SKM-1 treated with dmso at 0.1 percent for 144 hours (cell line): ENCODE results near the gene SPECC1L.

Experiments
- DNase-seq: peaks from one replicate; lab custom pipeline; 2025; ENCODE audit not compliant: unreplicated experiment; lab: John Stamatoyannopoulos, UW

Gene SPECC1L

DNA sequence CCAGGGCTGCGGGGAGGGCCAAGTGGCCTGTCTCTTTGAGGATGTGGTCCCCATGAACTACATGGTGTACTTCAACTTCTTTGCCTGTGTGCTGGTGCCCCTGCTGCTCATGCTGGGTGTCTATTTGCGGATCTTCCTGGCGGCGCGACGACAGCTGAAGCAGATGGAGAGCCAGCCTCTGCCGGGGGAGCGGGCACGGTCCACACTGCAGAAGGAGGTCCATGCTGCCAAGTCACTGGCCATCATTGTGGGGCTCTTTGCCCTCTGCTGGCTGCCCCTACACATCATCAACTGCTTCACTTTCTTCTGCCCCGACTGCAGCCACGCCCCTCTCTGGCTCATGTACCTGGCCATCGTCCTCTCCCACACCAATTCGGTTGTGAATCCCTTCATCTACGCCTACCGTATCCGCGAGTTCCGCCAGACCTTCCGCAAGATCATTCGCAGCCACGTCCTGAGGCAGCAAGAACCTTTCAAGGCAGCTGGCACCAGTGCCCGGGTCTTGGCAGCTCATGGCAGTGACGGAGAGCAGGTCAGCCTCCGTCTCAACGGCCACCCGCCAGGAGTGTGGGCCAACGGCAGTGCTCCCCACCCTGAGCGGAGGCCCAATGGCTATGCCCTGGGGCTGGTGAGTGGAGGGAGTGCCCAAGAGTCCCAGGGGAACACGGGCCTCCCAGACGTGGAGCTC lies 170.2 kb downstream of the SPECC1L start:
- DNase-seq = no peak

DNA sequence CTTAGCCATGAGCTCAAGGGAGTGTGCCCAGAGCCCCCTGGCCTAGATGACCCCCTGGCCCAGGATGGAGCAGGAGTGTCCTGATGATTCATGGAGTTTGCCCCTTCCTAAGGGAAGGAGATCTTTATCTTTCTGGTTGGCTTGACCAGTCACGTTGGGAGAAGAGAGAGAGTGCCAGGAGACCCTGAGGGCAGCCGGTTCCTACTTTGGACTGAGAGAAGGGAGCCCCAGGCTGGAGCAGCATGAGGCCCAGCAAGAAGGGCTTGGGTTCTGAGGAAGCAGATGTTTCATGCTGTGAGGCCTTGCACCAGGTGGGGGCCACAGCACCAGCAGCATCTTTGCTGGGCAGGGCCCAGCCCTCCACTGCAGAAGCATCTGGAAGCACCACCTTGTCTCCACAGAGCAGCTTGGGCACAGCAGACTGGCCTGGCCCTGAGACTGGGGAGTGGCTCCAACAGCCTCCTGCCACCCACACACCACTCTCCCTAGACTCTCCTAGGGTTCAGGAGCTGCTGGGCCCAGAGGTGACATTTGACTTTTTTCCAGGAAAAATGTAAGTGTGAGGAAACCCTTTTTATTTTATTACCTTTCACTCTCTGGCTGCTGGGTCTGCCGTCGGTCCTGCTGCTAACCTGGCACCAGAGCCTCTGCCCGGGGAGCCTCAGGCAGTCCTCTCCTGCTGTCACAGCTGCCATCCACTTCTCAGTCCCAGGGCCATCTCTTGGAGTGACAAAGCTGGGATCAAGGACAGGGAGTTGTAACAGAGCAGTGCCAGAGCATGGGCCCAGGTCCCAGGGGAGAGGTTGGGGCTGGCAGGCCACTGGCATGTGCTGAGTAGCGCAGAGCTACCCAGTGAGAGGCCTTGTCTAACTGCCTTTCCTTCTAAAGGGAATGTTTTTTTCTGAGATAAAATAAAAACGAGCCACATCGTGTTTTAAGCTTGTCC lies 171.0 kb downstream of the SPECC1L start:
- no peak for DNase-seq

DNA sequence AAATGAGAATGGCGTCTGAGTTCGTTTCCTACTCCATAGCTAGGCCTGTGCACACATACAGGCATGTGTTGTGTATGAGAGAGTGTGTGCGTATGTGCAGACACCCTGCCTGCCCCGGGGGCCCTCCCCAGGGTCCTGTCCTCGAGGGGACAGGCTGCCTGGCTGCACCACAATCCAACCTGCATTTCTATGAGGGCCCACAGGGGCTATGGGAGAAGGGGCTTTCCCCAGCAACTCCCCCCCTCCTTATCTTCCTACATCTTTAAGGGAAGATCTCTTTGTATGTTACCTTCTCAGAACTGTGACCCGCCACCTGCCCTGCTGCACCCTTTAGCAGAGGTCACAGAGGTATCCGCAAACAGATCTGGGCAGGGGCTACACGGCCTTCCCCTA lies 171.7 kb downstream of the SPECC1L start:
- no peak for DNase-seq

DNA sequence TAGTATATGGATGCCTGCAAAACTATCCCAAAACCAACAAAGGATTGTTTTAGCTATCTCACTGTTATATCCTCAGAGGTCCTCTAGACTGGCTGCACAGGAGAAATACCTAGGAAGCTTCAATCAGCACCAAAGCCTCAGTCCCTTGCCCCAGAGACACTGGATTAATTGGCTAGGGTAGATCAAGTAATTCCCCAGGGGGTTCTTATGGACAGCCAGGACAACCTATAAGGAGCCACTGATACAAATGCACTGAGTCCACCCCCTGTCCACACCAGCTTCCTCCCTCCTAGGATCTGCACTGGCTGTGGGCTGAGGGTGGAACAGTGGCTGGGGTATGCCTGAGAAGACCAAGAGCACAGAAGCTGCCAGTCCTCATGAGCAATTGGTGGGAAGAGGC lies 173.0 kb downstream of the SPECC1L start:
- no peak for DNase-seq

DNA sequence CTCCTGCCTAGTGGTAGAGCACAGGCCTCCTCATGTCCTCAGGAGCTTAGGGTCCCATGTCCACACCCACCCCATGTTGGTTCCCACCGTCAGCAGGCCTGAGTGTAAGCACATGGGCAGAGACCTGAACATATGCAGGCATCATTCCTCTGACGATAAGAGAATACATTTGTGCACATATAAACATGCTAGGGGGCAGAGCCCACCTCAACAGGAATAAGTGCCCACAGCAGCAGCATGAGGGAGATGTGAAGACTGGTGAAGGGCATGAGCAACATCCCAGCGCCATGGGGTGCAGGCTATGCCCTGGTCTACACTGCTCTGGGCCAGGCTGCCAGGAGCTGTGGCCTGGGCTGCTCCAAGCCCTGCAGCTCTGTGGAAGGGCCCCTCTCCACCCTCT lies 173.6 kb downstream of the SPECC1L start:
- no peak for DNase-seq

DNA sequence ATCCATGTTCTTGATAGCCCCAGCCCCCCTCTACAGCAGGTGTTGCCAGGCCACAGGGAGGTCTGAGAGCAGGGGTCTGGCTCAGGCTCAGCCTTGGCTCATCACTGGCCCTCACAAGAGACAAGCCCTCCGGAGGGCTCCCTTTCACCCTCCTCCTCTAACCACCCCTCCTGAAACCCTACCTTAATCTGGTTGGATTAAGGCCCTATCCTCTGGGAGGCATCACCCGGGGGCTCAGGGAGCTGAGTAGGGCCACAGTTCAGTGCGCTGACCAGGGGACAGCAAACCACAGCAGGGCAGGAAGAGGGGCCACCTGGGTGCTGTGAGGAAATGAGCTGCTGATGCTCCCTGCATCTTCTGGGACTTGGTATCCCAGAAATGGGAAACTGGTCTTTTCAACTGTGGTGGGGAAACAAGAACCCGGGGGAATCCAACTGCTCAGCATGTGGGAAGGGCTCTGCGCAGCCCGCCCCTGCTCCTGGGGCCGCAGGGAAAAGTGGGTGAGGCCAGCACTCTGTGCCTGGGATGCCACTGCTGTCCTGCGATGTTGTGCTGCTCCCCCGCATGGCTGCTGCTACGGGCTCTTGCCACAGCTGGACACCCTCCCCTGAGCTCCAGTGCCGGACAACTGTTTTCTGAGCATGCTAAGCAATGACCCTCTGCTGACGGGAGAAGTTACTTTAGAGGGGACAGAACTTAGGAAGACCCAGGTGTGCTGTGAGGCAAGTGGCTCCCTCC lies 174.3 kb downstream of the SPECC1L start:
- DNase-seq = no peak

DNA sequence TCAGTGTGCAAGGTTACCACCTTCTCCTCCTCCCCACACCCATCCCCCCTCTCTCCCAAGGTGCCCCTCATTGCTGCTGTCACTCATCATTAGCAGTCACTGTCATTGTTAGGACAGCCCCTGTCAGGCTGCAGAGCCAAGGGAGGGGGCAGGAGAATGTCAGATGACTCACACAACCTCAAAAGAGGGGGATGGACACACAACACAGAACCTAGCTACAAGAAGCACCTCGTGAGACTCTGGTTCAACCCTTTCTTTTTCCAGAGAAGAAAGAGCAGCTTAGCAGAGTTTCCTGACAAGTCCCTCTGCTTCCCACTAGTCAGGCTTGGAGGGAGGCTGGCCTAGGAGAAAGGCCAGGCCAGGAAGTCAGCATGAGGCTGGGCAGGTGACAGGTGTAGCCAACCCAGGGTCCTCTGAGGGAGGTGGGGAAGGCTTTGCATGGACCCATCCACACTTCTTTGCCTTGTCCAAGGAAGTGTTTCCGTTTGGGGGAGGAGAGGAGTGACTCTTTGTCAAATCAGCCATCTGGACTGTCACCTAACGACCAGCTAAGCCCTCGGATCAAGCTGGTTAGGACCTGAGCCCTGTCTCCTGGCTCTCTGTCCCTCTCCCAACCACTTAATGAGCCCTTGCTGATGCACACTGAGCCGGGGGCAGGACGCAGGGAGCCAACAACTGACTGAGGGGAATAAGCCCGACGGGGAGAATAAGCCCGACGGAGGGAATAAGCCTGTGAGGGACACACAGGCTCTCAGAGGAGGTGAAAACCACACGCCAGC lies 175.0 kb downstream of the SPECC1L start:
- no peak for DNase-seq

DNA sequence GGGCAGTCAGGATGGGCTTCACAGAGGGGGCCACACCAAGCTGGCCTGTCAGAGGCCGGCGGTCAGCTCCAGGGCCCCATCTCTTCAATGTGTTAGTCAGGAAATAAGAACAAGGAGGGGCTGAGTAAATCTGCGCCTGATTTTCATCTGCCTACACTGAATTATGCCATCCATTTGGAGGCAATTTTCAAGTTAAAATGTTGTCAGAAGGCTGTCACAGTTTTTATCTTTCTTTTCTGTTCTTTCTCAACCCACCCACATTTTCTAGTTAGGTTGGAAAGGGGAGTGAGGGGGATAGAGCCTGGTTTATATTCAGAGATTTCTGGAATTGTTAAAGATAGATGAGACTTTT lies 175.6 kb downstream of the SPECC1L start:
- no peak for DNase-seq

DNA sequence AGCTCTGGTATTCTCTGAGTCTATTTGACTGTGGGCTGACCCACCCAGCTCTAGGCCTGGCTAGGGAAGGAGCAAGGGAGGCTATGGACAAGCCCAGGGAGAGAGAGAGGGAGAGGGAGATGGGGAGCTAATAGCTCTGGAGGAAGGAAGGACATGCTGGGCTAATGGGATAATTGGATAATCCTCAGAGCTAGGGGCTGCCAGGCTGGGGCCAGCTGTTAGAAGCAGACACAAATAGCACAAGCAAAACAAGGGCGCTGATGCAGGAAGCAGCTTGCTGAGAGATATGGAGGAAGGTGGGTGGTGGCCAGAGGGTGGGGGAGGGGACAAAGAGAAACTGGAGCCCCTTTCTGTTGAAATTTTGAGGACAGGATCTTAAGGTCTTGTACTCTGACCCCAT lies 180.0 kb downstream of the SPECC1L start:
- DNase-seq = no peak

DNA sequence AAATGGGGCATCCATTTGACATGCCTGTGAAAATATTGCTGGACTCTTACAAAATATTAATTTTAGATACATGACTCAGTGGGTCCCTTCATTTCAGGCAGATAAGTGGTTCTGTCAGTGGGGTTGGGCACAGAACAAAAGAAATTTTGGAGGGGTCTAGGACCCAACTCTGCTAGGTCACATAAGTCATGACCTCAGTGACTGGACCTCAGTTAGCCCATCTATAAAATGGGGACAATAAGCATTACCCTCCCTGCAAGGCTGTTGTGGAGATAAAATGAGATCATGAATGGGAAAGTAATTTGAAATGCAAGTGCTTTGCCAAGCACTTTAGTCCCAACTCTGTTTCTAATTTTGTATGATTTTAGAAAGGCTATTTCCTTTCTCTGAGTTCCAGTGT lies 180.5 kb downstream of the SPECC1L start:
- DNase-seq = no peak

DNA sequence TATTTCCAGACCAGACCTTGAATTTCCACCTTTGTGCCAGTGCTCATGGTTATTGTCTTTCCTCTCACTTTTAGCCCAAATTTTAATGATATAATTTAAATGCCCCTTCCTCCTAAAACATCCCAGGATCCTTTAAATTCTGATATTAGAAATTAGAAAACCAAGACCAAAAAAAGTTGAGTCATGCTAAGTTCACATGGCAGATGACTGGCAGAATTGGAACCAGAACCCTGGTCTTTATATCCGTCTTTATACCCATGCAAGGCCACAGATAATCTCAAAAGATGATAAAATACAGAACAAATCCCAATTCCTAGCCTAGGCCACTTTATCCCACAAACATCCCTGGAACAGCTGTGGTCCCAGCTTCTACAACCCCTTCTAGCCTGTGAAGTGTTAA lies 183.2 kb downstream of the SPECC1L start:
- no peak for DNase-seq

DNA sequence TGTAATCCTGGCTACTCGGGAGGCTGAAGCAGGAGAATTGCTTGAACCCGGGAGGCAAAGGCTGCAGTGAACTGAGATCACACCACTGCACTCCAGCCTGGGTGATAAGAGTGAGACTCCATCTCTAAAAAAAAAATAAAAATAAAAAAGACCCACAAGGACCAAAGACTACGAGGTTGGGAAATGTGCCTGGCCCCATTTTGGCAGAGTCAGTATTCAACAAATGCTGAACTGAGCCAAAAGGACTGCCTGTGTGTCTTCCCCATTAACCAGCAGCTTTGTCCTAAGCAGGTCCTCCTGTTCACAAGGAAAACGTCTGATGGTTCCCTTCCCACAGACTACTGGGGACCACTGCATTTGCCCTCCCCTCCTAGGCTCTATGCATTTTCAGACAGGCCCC lies 184.4 kb downstream of the SPECC1L start:
- DNase-seq = no peak

DNA sequence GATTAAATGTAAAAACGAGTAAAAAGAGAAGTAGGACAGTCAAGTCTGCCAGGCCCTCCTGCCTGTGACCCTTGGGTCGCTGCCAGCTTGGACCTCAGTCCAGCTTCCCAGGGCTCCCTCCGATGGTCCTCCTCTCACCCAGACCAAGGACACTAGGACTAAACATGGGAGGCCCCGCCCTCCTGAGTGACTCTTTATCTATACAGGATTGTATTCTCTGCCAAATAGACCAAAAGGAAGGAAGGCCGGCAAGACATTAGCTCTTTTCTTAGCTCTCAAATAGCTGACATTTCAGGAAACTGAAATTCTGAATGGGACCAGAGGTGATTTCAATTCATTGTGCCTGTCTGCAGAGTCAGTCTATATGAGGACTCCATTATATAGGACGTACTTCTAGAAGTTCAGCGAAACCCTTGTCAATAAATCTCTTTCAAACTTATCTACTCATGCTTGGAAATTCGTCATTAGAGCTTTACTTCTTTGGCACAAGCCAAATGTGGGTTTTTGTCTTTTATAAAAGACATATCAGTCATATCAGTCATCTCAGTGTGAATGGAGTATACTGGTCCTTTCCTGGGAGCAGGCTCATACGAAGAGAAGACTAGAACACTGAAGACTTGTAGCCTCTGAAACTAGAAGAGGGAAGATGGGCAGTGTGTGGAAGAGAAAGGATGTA lies 185.3 kb downstream of the SPECC1L start:
- DNase-seq = no peak

DNA sequence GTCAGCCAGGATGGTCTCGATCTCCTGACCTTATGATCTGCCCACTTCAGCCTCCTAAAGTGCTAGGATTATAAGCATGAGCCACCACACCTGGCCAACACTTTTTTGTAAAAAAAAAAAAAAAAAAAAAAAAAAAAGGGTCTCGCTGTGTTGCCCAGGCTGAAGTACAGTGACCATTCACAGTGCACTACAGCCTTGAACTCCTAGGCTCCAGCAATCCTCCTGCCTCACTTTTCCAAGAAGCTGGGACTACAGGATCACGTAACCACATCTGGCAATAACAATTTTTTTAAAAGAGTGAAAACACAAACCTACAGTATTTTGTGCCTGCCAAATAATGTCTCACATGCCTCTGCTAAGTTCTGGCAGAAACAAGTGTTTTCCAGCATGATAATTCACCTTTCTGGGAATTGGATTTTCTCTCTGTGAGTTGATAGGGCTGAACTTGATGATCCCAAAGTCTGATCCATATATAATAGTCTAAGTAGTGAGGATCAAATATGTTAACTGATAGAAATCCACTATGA lies 187.3 kb downstream of the SPECC1L start:
- no peak for DNase-seq

DNA sequence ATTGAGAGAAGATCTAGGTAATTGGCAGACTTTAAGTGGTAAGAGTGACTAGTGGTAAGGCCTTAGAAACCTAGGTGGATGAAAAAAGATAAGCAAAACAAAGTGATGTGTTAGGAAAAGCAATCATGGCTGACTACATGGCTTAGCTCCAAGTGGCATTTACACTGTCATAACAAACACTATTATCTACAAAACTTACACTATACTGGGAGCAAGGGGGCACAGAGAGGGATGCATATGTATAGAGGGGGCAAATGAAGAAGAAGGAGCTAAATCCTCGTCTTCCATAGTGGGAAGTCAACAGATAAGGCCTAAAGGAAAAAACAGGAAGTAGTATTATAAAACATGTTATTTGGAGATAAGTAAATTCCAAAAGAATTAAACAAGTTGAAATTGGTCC lies 189.3 kb downstream of the SPECC1L start:
- no peak for DNase-seq

DNA sequence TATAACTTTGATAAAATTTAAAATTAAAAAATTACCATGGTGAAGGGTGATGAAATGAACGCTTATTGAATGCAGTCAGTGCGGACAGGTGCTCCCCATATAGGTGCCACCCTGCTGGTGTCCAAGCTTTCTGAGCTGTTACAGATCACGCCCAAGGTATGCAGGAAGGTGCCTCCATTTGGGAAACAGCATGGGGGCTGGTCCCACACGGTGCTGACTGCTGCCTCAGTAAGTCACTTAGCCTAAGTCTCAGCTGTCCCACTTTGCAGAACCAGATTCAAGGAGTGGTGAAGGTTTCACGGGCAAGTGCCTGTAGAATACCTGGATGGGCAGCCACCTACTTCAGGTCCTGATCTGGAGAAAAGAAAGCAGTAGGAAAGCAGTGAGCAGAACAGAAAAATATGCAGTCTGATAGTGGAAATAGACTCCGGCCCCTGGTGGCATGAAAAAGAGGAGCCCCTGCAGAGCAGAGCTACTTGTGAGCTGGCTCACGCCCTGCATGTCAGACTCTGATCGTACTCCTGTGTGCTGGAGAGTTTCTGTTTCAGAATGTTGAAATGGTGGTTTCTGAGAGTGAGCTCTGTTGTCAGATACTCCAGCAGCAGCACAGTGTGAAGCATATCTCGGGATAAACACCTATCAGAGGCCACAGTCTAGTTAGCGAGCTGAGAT lies 189.9 kb downstream of the SPECC1L start:
- DNase-seq = no peak

DNA sequence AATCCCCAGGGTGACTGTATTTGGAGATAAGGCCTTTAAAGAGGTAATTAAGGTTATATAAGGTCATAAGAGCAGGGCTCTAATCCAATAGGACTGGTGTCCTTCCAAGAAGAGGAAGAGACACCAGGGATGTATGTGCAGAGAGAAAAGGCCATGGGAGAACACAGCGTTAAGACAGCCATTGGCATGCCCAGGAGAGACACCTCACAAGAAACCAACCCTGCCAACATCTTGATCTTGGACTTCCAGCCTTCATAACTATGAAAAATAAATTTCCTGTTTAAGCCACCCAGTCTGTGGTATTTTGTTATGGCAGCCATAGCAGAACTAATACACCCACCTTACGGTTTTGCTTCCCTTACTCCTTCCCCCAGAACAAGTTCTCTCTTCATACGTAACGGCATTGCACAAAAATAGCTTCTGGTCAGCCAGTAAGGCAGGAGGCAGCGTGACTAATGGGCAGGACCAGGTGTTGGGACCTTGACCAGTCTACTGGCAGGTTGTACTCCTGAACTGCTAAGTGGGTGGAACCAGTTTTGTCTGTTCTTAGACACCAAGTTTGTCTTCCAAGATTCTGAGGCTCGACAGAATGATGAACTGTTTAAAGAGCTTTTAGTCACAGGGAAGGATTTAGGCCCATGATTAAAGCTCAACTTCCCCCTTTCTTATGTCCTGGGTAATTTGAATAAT lies 192.6 kb downstream of the SPECC1L start:
- no peak for DNase-seq

DNA sequence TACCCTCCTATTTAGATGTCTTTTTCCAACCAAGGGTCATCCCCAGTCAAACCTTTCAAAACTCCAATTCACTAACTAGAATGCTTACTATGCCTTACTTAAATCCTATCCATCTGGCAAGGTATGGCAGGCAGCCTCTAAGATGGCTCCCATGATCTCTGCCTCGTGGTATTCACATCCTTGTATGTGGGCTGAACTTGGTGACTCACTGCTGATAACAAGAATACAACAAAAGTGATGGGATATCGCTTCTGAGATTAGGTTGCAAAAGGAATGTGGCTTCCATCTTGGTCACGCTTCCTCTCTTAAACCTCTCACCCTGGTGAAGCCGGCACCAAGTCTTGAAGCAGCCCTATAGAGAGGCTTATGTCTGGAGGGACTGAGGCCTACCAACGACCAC lies 194.9 kb downstream of the SPECC1L start:
- no peak for DNase-seq

DNA sequence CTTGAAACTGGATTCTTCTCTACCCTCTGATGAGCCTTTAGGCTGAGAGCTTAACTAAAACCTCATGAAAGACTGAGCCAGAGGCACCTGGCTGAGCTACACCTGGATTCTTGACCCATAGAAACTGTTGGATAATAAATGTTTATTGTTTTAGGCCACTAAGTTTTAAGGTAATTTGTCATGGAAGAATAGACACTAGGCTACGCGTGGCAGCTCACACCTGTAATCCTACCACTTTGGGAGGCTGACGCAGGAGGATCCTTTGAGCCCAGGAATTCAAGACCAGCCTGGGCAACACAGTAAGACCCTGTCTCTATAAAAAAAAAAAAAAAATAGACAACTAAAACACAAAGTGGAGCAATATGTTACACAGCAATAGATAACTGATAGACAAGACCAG lies 195.3 kb downstream of the SPECC1L start:
- no peak for DNase-seq
